IMR-90 (cell line): ENCODE measurements around the gene ZNF296.

Experiments
- BHLHE40 ChIP-seq: fragments of 150-350 bp; IDR thresholded peaks from 2 replicates; pipeline ENCODE4 v1.6.1; 2016; ENCODE audit warnings: mild to moderate bottlenecking, low read depth, low read length
- CEBPB ChIP-seq: IDR thresholded peaks from 2 replicates; pipeline ENCODE4 v1.6.1; 2012; ENCODE audit warnings: low read depth, low read length, improper control_type of control experiment
- CTCF ChIP-seq: conservative IDR thresholded peaks from 2 replicates; pipeline ENCODE4 v1.5.1; 2012; ENCODE audit warnings: mild to moderate bottlenecking, low read depth, low read length, improper control_type of control experiment
- FOS ChIP-seq: fragments of 150-350 bp; IDR thresholded peaks from 2 replicates; pipeline ENCODE4 v1.6.1; 2016; ENCODE audit warnings: low read depth, low read length
- MAFK ChIP-seq: IDR thresholded peaks from 2 replicates; pipeline ENCODE4 v1.6.1; 2012; ENCODE audit warnings: low read depth, low read length, improper control_type of control experiment
- MAZ ChIP-seq: IDR thresholded peaks from 2 replicates; pipeline ENCODE4 v1.6.1; 2012; ENCODE audit warnings: low read depth, mild to moderate bottlenecking, low read length, improper control_type of control experiment, moderate library complexity, borderline replicate concordance
- MXI1 ChIP-seq: IDR thresholded peaks from 2 replicates; pipeline ENCODE4 v1.6.1; 2012; ENCODE audit warnings: low read depth, mild to moderate bottlenecking, low read length, moderate library complexity, borderline replicate concordance
- NFE2L2 ChIP-seq: fragments of 150-350 bp; IDR thresholded peaks from 2 replicates; pipeline ENCODE4 v1.6.1; 2016; ENCODE audit warnings: low read depth, mild to moderate bottlenecking, low read length
- POLR2A ChIP-seq: IDR thresholded peaks from 2 replicates; pipeline ENCODE4 v1.6.1; 2012; ENCODE audit warnings: mild to moderate bottlenecking, low read depth, low read length
- RAD21 ChIP-seq: IDR thresholded peaks from 2 replicates; pipeline ENCODE4 v1.6.1; 2012; ENCODE audit warnings: low read length, improper control_type of control experiment
- RCOR1 ChIP-seq: IDR thresholded peaks from 2 replicates; pipeline ENCODE4 v1.6.1; 2012; ENCODE audit warnings: mild to moderate bottlenecking, low read length, improper control_type of control experiment; ENCODE audit not compliant: insufficient replicate concordance
- RFX5 ChIP-seq: IDR thresholded peaks from 2 replicates; pipeline ENCODE4 v1.8.0; 2012; ENCODE audit warnings: low read depth, mild to moderate bottlenecking, low read length, moderate library complexity
- SMC3 ChIP-seq: fragments of 150-350 bp; IDR thresholded peaks from 2 replicates; pipeline ENCODE4 v1.6.1; 2016; ENCODE audit warnings: low read depth, mild to moderate bottlenecking, antibody characterized with exemption, low read length, moderate library complexity
- USF2 ChIP-seq: fragments of 150-350 bp; IDR thresholded peaks from 2 replicates; pipeline ENCODE4 v1.6.1; 2017; ENCODE audit warnings: mild to moderate bottlenecking, antibody characterized with exemption, low read length, low read depth

- TF ChIP-seq CTCF (no peak), POLR2A (no peak), NFE2L2 (no peak), SMC3 (no peak), CEBPB (no peak), RAD21 (no peak), RCOR1 (no peak), MXI1 (no peak), MAFK (no peak), RFX5 (no peak), MAZ (no peak), USF2 (no peak), BHLHE40 (no peak), FOS (no peak)
Measured at GRCh38 chr19:45123440-45123850, 47.2 kb upstream of the ZNF296 start.
